ENCODE data around the gene PDE4B. TPM values are rescaled to one million over a fixed set of nuclear protein-coding genes. Genes with fewer than 3 reads are reported as not detected.
A peak's percentile ranks its signal among the peaks of the same experiment; 100 is the strongest.

The PDE4B gene
- polyA plus RNA-seq, 1 experiment, result 20.6 TPM

- DNase-seq (ENCODE audit: low read depth), result no peak
- POLR2A ChIA-PET, result interaction anchor here (2.3 kb wide), 1 partner anchor 59 kb away, joined by 14 read pairs; no protein-coding TSS in a partner anchor
- no peak for TF ChIP-seq CTCF (IDR thresholded peaks at IDR 0.05; ENCODE audit: insufficient read depth, low read depth, low read length)
- CTCF ChIA-PET, result no interaction called here
- H3K4me3 ChIP-seq (ENCODE audit: low read depth, low read length), result no peak overlapping the region
- H3K27me3 ChIP-seq (ENCODE audit: control insufficient read depth, insufficient read depth, low read length), result no peaks in the 10 kb centered on the region
- no peaks in the 10 kb centered on the region for H3K36me3 ChIP-seq (ENCODE audit: control insufficient read depth, insufficient read depth, low read length)
Measured at GRCh38 chr1:66330722-66331141, 538.0 kb downstream of the PDE4B start.

- peak overlapping the region; percentile 60 for H3K4me3 ChIP-seq (ENCODE audit: low read depth, low read length)
- ChIA-PET POLR2A (interaction anchor here (1.8 to 2.3 kb wide), 2 partner anchors 10 to 61 kb away, joined by 10 to 14 read pairs; no protein-coding TSS in a partner anchor), CTCF (interaction anchor here (0.6 to 2.5 kb wide), 26 partner anchors 10 to 848 kb away, joined by 3 to 16 read pairs (median 3); no protein-coding TSS in a partner anchor)
- no peaks in the 10 kb centered on the region for H3K27me3 ChIP-seq (ENCODE audit: control insufficient read depth, insufficient read depth, low read length)
- H3K36me3 ChIP-seq (ENCODE audit: control insufficient read depth, insufficient read depth, low read length), result no peaks in the 10 kb centered on the region; the same call in 1 of the 2 replicates
- peak; percentile 50 for TF ChIP-seq CTCF (IDR thresholded peaks at IDR 0.05; ENCODE audit: insufficient read depth, low read depth, low read length)
- DNase-seq (ENCODE audit: low read depth), result no peak
Measured at GRCh38 chr1:66331658-66332547, 539.2 kb downstream of the PDE4B start.

- TF ChIP-seq CTCF (IDR thresholded peaks at IDR 0.05; ENCODE audit: insufficient read depth, low read depth, low read length), result no peak
- peak overlapping the region; percentile 60 for H3K4me3 ChIP-seq (ENCODE audit: low read depth, low read length)
- DNase-seq (ENCODE audit: low read depth), result no peak
- H3K27me3 ChIP-seq (ENCODE audit: control insufficient read depth, insufficient read depth, low read length), result no peaks in the 10 kb centered on the region
- peaks cover 1% of the 10 kb centered on the region; the same call in 1 of the 2 replicates for H3K36me3 ChIP-seq (ENCODE audit: control insufficient read depth, insufficient read depth, low read length)
- ChIA-PET POLR2A (interaction anchor here (0.6 to 2.3 kb wide), 3 partner anchors 9 to 61 kb away, joined by 3 to 14 read pairs (median 10); no protein-coding TSS in a partner anchor), CTCF (interaction anchor here (0.7 to 2.5 kb wide), 22 partner anchors 10 to 172 kb away, joined by 3 to 16 read pairs (median 4); no protein-coding TSS in a partner anchor)
Measured at GRCh38 chr1:66332548-66332901, 539.8 kb downstream of the PDE4B start.

GRCh38 chr1:66333466-66334199 is 540.9 kb downstream of the PDE4B start:
- ChIA-PET CTCF (interaction anchor here (0.9 to 3.1 kb wide), 7 partner anchors 9 to 112 kb away, joined by 3 to 16 read pairs (median 8); no protein-coding TSS in a partner anchor), POLR2A (interaction anchor here (0.6 kb wide), 1 partner anchor 9 kb away, joined by 4 read pairs; no protein-coding TSS in a partner anchor)
- H3K36me3 ChIP-seq (ENCODE audit: control insufficient read depth, insufficient read depth, low read length), result peaks cover 1% of the 10 kb centered on the region; the same call in 1 of the 2 replicates
- peak overlapping the region; percentile 60 for H3K4me3 ChIP-seq (ENCODE audit: low read depth, low read length)
- no peak for TF ChIP-seq CTCF (IDR thresholded peaks at IDR 0.05; ENCODE audit: insufficient read depth, low read depth, low read length)
- DNase-seq (ENCODE audit: low read depth), result no peak
- H3K27me3 ChIP-seq (ENCODE audit: control insufficient read depth, insufficient read depth, low read length), result no peaks in the 10 kb centered on the region
